BLaER1 (cell line): ENCODE results near the gene HPSE2.
A peak's percentile ranks its signal among the peaks of the same experiment; 100 is the strongest.

Experiments
- H3K27ac ChIP-seq: shearing (Covaris generic); formaldehyde crosslinking; 2 replicates; pipeline ENCODE4 v1.8.1; 2022
- H3K27me3 ChIP-seq: shearing (Covaris generic); formaldehyde crosslinking; 2 replicates; pipeline ENCODE4 v1.8.1; 2022
- H3K36me3 ChIP-seq: shearing (Covaris generic); formaldehyde crosslinking; 2 replicates; pipeline ENCODE4 v1.8.1; 2022
- H3K4me1 ChIP-seq: shearing (Covaris generic); formaldehyde crosslinking; 2 replicates; pipeline ENCODE4 v1.8.1; 2022
- H3K4me2 ChIP-seq: shearing (Covaris generic); formaldehyde crosslinking; 2 replicates; pipeline ENCODE4 v1.8.1; 2022
- H3K4me3 ChIP-seq: shearing (Covaris generic); formaldehyde crosslinking; 2 replicates; pipeline ENCODE4 v1.8.1; 2022
- H3K9ac ChIP-seq: shearing (Covaris generic); formaldehyde crosslinking; 2 replicates; pipeline ENCODE4 v1.8.1; 2022
- H3K9me3 ChIP-seq: shearing (Covaris generic); formaldehyde crosslinking; 2 replicates; pipeline ENCODE4 v1.8.1; 2022
- H4K20me1 ChIP-seq: shearing (Covaris generic); formaldehyde crosslinking; 2 replicates; pipeline ENCODE4 v1.8.1; 2022
- Cebpa-rat ChIP-seq: shearing (Covaris generic); IDR thresholded peaks from 2 replicates; pipeline ENCODE4 v1.8.1; 2022

HPSE2 gene

GRCh38 chr10:98825741-98826140 lies 409.9 kb downstream of the HPSE2 start:
- no peak overlapping the region for H3K27ac ChIP-seq
- no peaks in the 10 kb centered on the region for H3K4me1 ChIP-seq
- H4K20me1 ChIP-seq = no peaks in the 10 kb centered on the region
- no peak overlapping the region for H3K4me2 ChIP-seq
- no peak overlapping the region for H3K4me3 ChIP-seq
- no peak overlapping the region for H3K9ac ChIP-seq
- no peak for TF ChIP-seq Cebpa-rat
- no peaks in the 10 kb centered on the region for H3K36me3 ChIP-seq
- H3K27me3 ChIP-seq = no peaks in the 10 kb centered on the region
- no peaks in the 10 kb centered on the region for H3K9me3 ChIP-seq

- H3K36me3 ChIP-seq = no peaks in the 10 kb centered on the region
- no peak overlapping the region for H3K4me2 ChIP-seq
- H3K9ac ChIP-seq = no peak overlapping the region
- H3K9me3 ChIP-seq = no peaks in the 10 kb centered on the region
- no peaks in the 10 kb centered on the region for H3K4me1 ChIP-seq
- H4K20me1 ChIP-seq = no peaks in the 10 kb centered on the region
- H3K27ac ChIP-seq = no peak overlapping the region
- no peak overlapping the region for H3K4me3 ChIP-seq
- H3K27me3 ChIP-seq = no peaks in the 10 kb centered on the region
- no peak for TF ChIP-seq Cebpa-rat
Observed at GRCh38 chr10:98817396-98817795, 418.3 kb downstream of the HPSE2 start.

- Histone ChIP-seq H3K27me3 (no peaks in the 10 kb centered on the region), H3K4me1 (no peaks in the 10 kb centered on the region), H3K36me3 (no peaks in the 10 kb centered on the region), H3K4me3 (no peak overlapping the region), H3K9me3 (no peaks in the 10 kb centered on the region), H3K27ac (no peak overlapping the region), H3K4me2 (no peak overlapping the region), H3K9ac (no peak overlapping the region), H4K20me1 (no peaks in the 10 kb centered on the region)
- no peak for TF ChIP-seq Cebpa-rat
Observed at GRCh38 chr10:98815039-98815885, 420.4 kb downstream of the HPSE2 start.

DNA sequence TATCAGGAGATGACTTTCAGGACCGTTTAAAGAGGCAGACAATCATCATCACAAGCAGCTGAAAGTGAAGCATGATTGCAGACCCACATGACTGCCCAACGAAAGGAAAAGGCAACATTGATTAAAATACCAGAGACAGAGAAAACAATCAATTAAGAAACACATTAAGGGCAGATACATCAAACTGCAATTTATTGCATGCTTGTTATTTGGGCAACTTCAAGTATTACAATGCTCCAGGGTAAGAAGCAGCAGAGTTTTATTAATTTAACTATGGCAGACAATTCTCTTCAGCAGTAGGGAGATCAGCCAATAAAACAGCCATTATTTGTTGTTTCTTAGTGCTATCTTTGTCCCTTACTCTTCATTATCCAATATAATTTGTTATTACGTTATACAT lies 421.2 kb downstream of the HPSE2 start:
- Histone ChIP-seq H3K9me3 (no peaks in the 10 kb centered on the region), H3K4me1 (no peaks in the 10 kb centered on the region), H3K4me3 (no peak overlapping the region), H4K20me1 (no peaks in the 10 kb centered on the region), H3K27me3 (no peaks in the 10 kb centered on the region), H3K9ac (no peak overlapping the region), H3K27ac (no peak overlapping the region), H3K4me2 (no peak overlapping the region), H3K36me3 (no peaks in the 10 kb centered on the region)
- TF ChIP-seq Cebpa-rat = no peak

DNA sequence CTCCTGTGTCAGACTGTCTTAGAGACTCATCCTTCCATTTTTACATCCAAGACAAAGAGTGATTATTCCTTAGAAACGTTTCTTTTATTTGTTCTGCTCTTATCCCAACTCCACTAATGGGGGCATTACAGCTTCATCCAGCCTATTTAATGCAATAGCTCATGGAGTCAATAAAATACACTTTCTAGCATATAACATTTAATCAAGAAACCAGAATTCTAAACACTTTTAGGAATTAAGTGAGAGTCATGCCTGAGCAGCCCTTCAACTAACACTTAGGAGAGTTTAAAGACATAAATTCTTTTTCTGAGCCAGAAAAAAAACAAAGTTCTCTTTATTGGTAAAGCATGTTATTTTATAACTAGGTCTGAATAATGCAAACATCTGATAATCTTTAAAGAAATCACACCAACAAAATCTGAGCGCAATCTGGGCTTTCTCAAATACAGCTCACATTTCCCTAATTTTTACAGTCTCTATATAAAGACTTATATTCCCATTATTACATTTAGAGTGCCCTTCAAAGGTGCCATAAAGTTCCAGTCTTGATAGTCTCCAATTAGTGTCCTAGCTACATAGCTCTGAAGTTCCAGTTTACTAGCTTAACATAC lies 427.3 kb downstream of the HPSE2 start:
- TF ChIP-seq Cebpa-rat = no peak
- H3K4me1 ChIP-seq = no peaks in the 10 kb centered on the region
- no peak overlapping the region for H3K9ac ChIP-seq
- no peak overlapping the region for H3K4me3 ChIP-seq
- H3K36me3 ChIP-seq = no peaks in the 10 kb centered on the region
- H3K4me2 ChIP-seq = no peak overlapping the region
- H3K27ac ChIP-seq = no peak overlapping the region
- no peaks in the 10 kb centered on the region for H4K20me1 ChIP-seq
- no peaks in the 10 kb centered on the region for H3K9me3 ChIP-seq
- no peaks in the 10 kb centered on the region for H3K27me3 ChIP-seq

GRCh38 chr10:98800263-98800662 lies 435.4 kb downstream of the HPSE2 start:
- Histone ChIP-seq H3K4me1 (no peaks in the 10 kb centered on the region), H3K36me3 (no peaks in the 10 kb centered on the region), H3K9ac (no peak overlapping the region), H4K20me1 (no peaks in the 10 kb centered on the region), H3K27me3 (no peaks in the 10 kb centered on the region), H3K4me3 (no peak overlapping the region), H3K27ac (no peak overlapping the region), H3K9me3 (no peaks in the 10 kb centered on the region), H3K4me2 (no peak overlapping the region)
- no peak for TF ChIP-seq Cebpa-rat

DNA sequence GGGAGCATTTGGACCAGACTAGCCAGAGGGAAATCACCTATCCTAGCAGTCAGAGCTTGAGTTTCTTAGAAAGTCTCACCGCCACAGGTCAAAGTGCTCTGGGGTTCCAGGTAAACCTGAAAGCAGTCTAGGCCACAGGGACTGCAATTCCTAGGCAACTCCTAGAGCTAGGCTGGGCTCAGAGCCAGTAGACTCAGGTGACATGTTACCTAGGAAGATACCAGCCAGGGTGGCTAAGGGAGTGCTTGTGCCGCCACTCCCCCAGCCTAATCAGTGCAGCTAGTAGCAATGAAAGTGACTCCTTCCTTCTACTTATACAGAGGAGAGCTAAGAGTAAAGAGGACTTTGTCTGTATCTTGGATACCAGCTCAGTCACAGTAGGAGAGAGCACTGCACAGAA lies 440.2 kb downstream of the HPSE2 start:
- H3K27ac ChIP-seq = no peak overlapping the region
- H3K27me3 ChIP-seq = no peaks in the 10 kb centered on the region
- no peak overlapping the region for H3K4me3 ChIP-seq
- H4K20me1 ChIP-seq = no peaks in the 10 kb centered on the region
- H3K4me2 ChIP-seq = no peak overlapping the region
- no peak overlapping the region for H3K9ac ChIP-seq
- H3K4me1 ChIP-seq = no peaks in the 10 kb centered on the region
- TF ChIP-seq Cebpa-rat = no peak
- no peaks in the 10 kb centered on the region for H3K36me3 ChIP-seq
- H3K9me3 ChIP-seq = no peaks in the 10 kb centered on the region

- Histone ChIP-seq H3K4me3 (no peak overlapping the region), H3K4me2 (no peak overlapping the region), H3K36me3 (no peaks in the 10 kb centered on the region), H3K27ac (no peak overlapping the region), H3K4me1 (no peaks in the 10 kb centered on the region), H3K9me3 (no peaks in the 10 kb centered on the region), H3K27me3 (no peaks in the 10 kb centered on the region), H3K9ac (no peak overlapping the region), H4K20me1 (no peaks in the 10 kb centered on the region)
- no peak for TF ChIP-seq Cebpa-rat
Observed at GRCh38 chr10:98790817-98791216, 444.8 kb downstream of the HPSE2 start.

GRCh38 chr10:98778277-98778759 lies 457.3 kb downstream of the HPSE2 start:
- Histone ChIP-seq H3K9me3 (no peaks in the 10 kb centered on the region), H3K4me3 (no peak overlapping the region), H3K36me3 (no peaks in the 10 kb centered on the region), H3K27ac (no peak overlapping the region), H4K20me1 (no peaks in the 10 kb centered on the region), H3K4me2 (peak overlapping the region; percentile 53), H3K27me3 (no peaks in the 10 kb centered on the region), H3K4me1 (peaks cover 19% of the 10 kb centered on the region), H3K9ac (no peak overlapping the region)
- TF ChIP-seq Cebpa-rat = no peak

- Histone ChIP-seq H3K36me3 (no peaks in the 10 kb centered on the region), H3K9ac (no peak overlapping the region), H4K20me1 (no peaks in the 10 kb centered on the region), H3K4me2 (no peak overlapping the region), H3K27ac (no peak overlapping the region), H3K4me1 (no peaks in the 10 kb centered on the region), H3K27me3 (no peaks in the 10 kb centered on the region), H3K4me3 (no peak overlapping the region), H3K9me3 (peaks cover 3% of the 10 kb centered on the region)
- TF ChIP-seq Cebpa-rat = no peak
Observed at GRCh38 chr10:98758463-98758862, 477.2 kb downstream of the HPSE2 start.
